ENCODE results near the gene LTBR. TPM values are rescaled to one million over a fixed set of nuclear protein-coding genes. Genes with fewer than 3 reads are reported as not detected.

LTBR gene
- total RNA-seq, result 111 and 237 TPM in 2 replicates

GRCh38 chr12:6383572-6384498 lies at the start of gene LTBR:
Gene LTBR, plus strand, starts transcription at chr12:6384162. Its CDS starts 197 bp downstream, at chr12:6384359.

GRCh38 chr12:6341417-6342139 lies 42.4 kb upstream of the LTBR start, which contains the start of gene TNFRSF1A:
Gene TNFRSF1A, minus strand, starts transcription at chr12:6342076. Its CDS starts 262 bp downstream, at chr12:6341814.

GRCh38 chr12:6375269-6376078 lies 8.5 kb upstream of the LTBR start, which contains the start of gene SCNN1A:
Gene SCNN1A, minus strand, starts transcription at chr12:6375563. Its CDS starts 780 bp downstream, at chr12:6374783.

Small RNA genes lying within 50 kb of the gene (small RNA-seq; reads per million reads assigned to genes)
- gene RN7SL391P (ENCODE audit: low replicate concordance), result not detected

Other genes starting within 250 kb of the LTBR start
- gene CD9, start 183.8 kb upstream of the LTBR start, total RNA-seq, result 102 and 284 TPM in 2 replicates
- not detected in 2 replicates for gene PLEKHG6, start 73.5 kb upstream of the LTBR start, total RNA-seq
- gene TNFRSF1A, start 42.1 kb upstream of the LTBR start, total RNA-seq, result 167 and 174 TPM in 2 replicates
- gene SCNN1A, start 8.6 kb upstream of the LTBR start, total RNA-seq, result 0.44 and 0.57 TPM in 2 replicates
- 0.29 TPM in 1 of 2 replicates, not detected in the other for gene CD27, start 60.8 kb downstream of the LTBR start, total RNA-seq
- 8.6 and 26.5 TPM in 2 replicates for gene TAPBPL, start 67.9 kb downstream of the LTBR start, total RNA-seq
- 2.1 and 3.9 TPM in 2 replicates for gene VAMP1, start 86.5 kb downstream of the LTBR start, total RNA-seq
- gene MRPL51, start 109.1 kb downstream of the LTBR start, total RNA-seq, result 71.2 and 74.8 TPM in 2 replicates
- gene NCAPD2, start 109.9 kb downstream of the LTBR start, total RNA-seq, result 23.4 and 117 TPM in 2 replicates
- 8,063 and 8,320 TPM in 2 replicates for gene GAPDH, start 150.4 kb downstream of the LTBR start, total RNA-seq
- 10.5 and 18.9 TPM in 2 replicates for gene IFFO1, start 171.9 kb downstream of the LTBR start, total RNA-seq
- gene NOP2, start 184.1 kb downstream of the LTBR start, total RNA-seq, result 19.0 and 41.5 TPM in 2 replicates
- 239 and 306 TPM in 2 replicates for gene CHD4, start 223.2 kb downstream of the LTBR start, total RNA-seq